Small intestine (tissue), 7 donors: ENCODE measurements around the gene MAT1A. TPM values are rescaled to one million over a fixed set of nuclear protein-coding genes. Genes with fewer than 3 reads are reported as not detected.

Source experiments
- DNase-seq, 2 donors: peaks; one replicate each; pipeline versions ENCODE4 v3.0.0 to v3.0.0-alpha.2; 2013
- FAIRE-seq: peaks from 2 replicates; lab custom pipeline; 2012; peaks lifted over from hg19 to GRCh38; lab: Jason Lieb, UNC
- H3K27ac ChIP-seq, 3 donors: one replicate each; pipeline ENCODE4 v1.5.1; 2013; ENCODE audit warnings: low read length in 2 of 3, mild to moderate bottlenecking in 2 of 3, control low read depth in 1 of 3, inconsistent platforms in 1 of 3, low read depth in 1 of 3, moderate library complexity in 1 of 3
- H3K27me3 ChIP-seq, 3 donors: one replicate each; pipeline ENCODE4 v1.6.1; 2013; ENCODE audit warnings: low read length in 3 of 3, inconsistent platforms in 1 of 3; ENCODE audit not compliant: control insufficient read depth in 3 of 3, insufficient read depth in 3 of 3
- H3K36me3 ChIP-seq, 3 donors: one replicate each; pipeline ENCODE4 v1.6.1; 2013; ENCODE audit warnings: low read length in 3 of 3, inconsistent platforms in 1 of 3, low read depth in 1 of 3, mild to moderate bottlenecking in 1 of 3, moderate library complexity in 1 of 3; ENCODE audit not compliant: control insufficient read depth in 3 of 3, insufficient read depth in 2 of 3
- H3K4me1 ChIP-seq, 3 donors: one replicate each; pipeline ENCODE4 v1.6.1; 2013; ENCODE audit warnings: low read length in 2 of 3, inconsistent platforms in 1 of 3, low read depth in 1 of 3, mild to moderate bottlenecking in 1 of 3, moderate library complexity in 1 of 3; ENCODE audit not compliant: control insufficient read depth in 3 of 3, insufficient read depth in 2 of 3
- H3K4me3 ChIP-seq, 3 donors: one replicate each; pipeline ENCODE4 v1.5.1; 2013; ENCODE audit warnings: low read length in 3 of 3, control low read depth in 1 of 3, inconsistent platforms in 1 of 3, low read depth in 1 of 3, mild to moderate bottlenecking in 1 of 3, moderate library complexity in 1 of 3
- H3K9me3 ChIP-seq, 2 donors: one replicate each; pipeline ENCODE4 v1.6.1; 2013; ENCODE audit warnings: low read depth in 1 of 2, low read length in 1 of 2; ENCODE audit not compliant: control insufficient read depth in 2 of 2, insufficient read depth in 1 of 2
- WGBS, 3 donors: extraction: QIAGEN DNeasy Blood & Tissue Kit; methylation state at CpG; one replicate each; pipeline ENCODE4 v1.1.7; 2013; 5-methylcytosine and 5-hydroxymethylcytosine counted together
- polyA plus RNA-seq, 4 donors: library from polyadenylated mRNA; stranded (reverse) in 3 of 4; unstranded in 1 of 4; fragments of 200-250 nt in 3 of 4; fragments of 120-200 nt in 1 of 4; gene quantifications; one replicate each; pipeline versions ENCODE4 v1.2.1 to v1.2.3, GENCODE V29; 2013
- donor health status: healthy with polysubstance abuse.
- donor health status: control.
- donor health status: control.
- donor health status: Bipolar disorder and iron deficiency.
- donor health status: healthy.

The MAT1A gene
- polyA plus RNA-seq, 4 donors, result 0.18 to 0.52 TPM; not detected in 2

GRCh38 chr10:80290474-80291220, 1.2 kb upstream of the MAT1A start:
- Histone ChIP-seq H3K27ac (no peak overlapping the region), H3K4me1 (peaks cover 0 to 4% (median 0%) of the 10 kb centered on the region in 3 donors), H3K36me3 (no peaks in the 10 kb centered on the region), H3K27me3 (peaks cover 0 to 2% (median 0%) of the 10 kb centered on the region in 3 donors), H3K9me3 (no peaks in the 10 kb centered on the region), H3K4me3 (no peak overlapping the region)
- DNase-seq (no peak), FAIRE-seq (no peak)
- WGBS, 3 donors, result 29 to 61% (median 41%) methylated on average over 4 of the region's 4 CpGs

GRCh38 chr10:80288849-80289248, 609 bp downstream of the MAT1A start:
- no peak for FAIRE-seq
- no peak overlapping the region for H3K4me3 ChIP-seq

GRCh38 chr10:80284522-80284921, 4.9 kb downstream of the MAT1A start:
- H3K9me3 ChIP-seq, result no peaks in the 10 kb centered on the region
- H3K27ac ChIP-seq, result no peak overlapping the region
- peaks cover 0 to 2% (median 0%) of the 10 kb centered on the region in 3 donors for H3K27me3 ChIP-seq
- peaks cover 0 to 3% (median 0%) of the 10 kb centered on the region in 3 donors for H3K4me1 ChIP-seq
- H3K36me3 ChIP-seq, result no peaks in the 10 kb centered on the region
- WGBS, 3 donors, result 72 to 91% (median 80%) methylated on average over 1 of the region's 1 CpG
- DNase-seq (no peak), FAIRE-seq (no peak)
- no peak overlapping the region for H3K4me3 ChIP-seq

More at GRCh38 chr10:80288849-80289248, 609 bp downstream of the MAT1A start:
- Histone ChIP-seq H3K27ac (no peak overlapping the region), H3K27me3 (peaks cover 0 to 2% (median 0%) of the 10 kb centered on the region in 3 donors), H3K4me1 (peaks cover 0 to 4% (median 0%) of the 10 kb centered on the region in 3 donors), H3K36me3 (no peaks in the 10 kb centered on the region), H3K9me3 (no peaks in the 10 kb centered on the region)
- 89 to 95% (median 93%) methylated on average over 5 of the region's 5 CpGs for WGBS, 3 donors
- DNase-seq, result no peak

DNA sequence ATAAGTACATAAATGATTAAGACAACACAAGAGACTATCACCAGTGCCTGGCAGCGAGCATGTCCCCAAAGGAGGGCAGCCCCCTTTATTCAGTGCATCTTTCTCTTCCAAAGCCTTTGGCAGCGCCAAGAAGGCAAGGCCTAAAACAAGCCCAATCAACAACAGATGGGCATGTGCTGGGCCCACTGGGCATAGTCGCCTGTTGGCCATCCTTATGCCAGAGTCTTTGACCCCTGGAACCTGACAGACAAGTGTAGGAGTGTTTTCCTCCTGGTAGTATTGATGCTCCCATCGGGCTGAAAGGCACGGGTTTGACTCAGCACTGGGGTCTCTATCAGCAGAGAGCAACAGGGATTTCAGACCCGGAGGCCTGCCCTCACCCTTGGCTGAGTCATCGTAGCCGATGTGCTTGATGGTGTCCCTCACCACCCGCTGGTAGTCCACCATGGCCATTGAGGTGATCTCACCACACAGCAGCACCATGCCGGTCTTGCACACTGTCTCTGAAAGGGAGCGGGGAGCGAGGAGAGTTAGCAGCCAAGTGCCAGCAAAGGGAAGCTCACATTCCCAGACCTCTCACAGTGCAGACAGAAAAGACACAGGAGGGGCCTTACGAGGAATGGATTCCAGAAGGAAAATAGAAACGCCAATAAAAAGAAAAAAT, 5.8 kb downstream of the MAT1A start:
- Histone ChIP-seq H3K4me3 (no peak overlapping the region), H3K4me1 (peaks cover 0 to 3% (median 0%) of the 10 kb centered on the region in 3 donors), H3K36me3 (no peaks in the 10 kb centered on the region), H3K9me3 (no peaks in the 10 kb centered on the region), H3K27ac (no peak overlapping the region), H3K27me3 (peaks cover 0 to 2% (median 0%) of the 10 kb centered on the region in 3 donors)
- FAIRE-seq (no peak), DNase-seq (no peak)
- 88 to 95% (median 93%) methylated on average over 14 of the region's 14 CpGs for WGBS, 3 donors

DNA sequence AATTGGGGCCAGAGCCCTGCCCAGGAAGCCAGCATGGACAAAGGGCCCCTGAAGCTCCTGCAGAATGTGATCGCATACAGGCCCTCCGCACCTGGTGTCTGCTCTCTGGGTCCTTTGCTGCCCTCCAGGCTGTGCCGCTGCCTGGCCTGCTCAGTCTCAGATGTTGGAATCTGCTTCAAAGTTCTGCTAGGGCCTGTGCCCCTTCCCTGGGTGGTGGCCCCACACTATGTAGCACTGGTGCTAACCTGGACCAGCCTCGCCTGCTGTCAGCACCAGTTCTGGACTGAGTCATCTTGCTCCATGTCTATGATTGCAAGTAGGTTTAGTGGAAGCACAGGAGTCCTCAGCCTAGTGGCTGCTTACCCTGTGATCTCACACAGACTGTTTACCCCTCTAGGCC, 6.3 kb downstream of the MAT1A start:
- Histone ChIP-seq H3K4me3 (no peak overlapping the region), H3K27ac (no peak overlapping the region), H3K4me1 (peaks cover 0 to 3% (median 0%) of the 10 kb centered on the region in 3 donors), H3K9me3 (no peaks in the 10 kb centered on the region), H3K36me3 (no peaks in the 10 kb centered on the region), H3K27me3 (peaks cover 0 to 2% (median 0%) of the 10 kb centered on the region in 3 donors)
- DNase-seq (no peak), FAIRE-seq (no peak)
- 92 to 96% (median 95%) methylated on average over 4 of the region's 4 CpGs for WGBS, 3 donors

- DNase-seq, result peak; percentile 40 to 52
- Histone ChIP-seq H3K9me3 (no peaks in the 10 kb centered on the region), H3K36me3 (no peaks in the 10 kb centered on the region), H3K27ac (no peak overlapping the region), H3K27me3 (no peaks in the 10 kb centered on the region), H3K4me1 (peaks cover 0 to 3% (median 0%) of the 10 kb centered on the region in 3 donors), H3K4me3 (no peak overlapping the region)
- no peak for FAIRE-seq
- WGBS, 3 donors, result 60 to 70% (median 68%) methylated on average over 9 of the region's 9 CpGs
Measured at GRCh38 chr10:80281784-80282765, 7.4 kb downstream of the MAT1A start.

GRCh38 chr10:80281292-80281691, 8.2 kb downstream of the MAT1A start:
- DNase-seq, result no peak
- H3K27me3 ChIP-seq, result no peaks in the 10 kb centered on the region
- FAIRE-seq, result no peak
- no peaks in the 10 kb centered on the region for H3K9me3 ChIP-seq
- H3K4me1 ChIP-seq, result peaks cover 0 to 3% (median 0%) of the 10 kb centered on the region in 3 donors
- H3K27ac ChIP-seq, result no peak overlapping the region
- H3K4me3 ChIP-seq, result no peak overlapping the region
- no peaks in the 10 kb centered on the region for H3K36me3 ChIP-seq
- WGBS, 3 donors, result 74 to 90% (median 83%) methylated on average over 6 of the region's 6 CpGs
